Ishikawa (cell line): ENCODE measurements around the gene NCOA6.

Experiments
- CEBPB ChIP-seq: IDR thresholded peaks from 2 replicates; pipeline ENCODE4 v1.6.1; 2012
- CREB1 ChIP-seq: IDR thresholded peaks from 2 replicates; pipeline ENCODE4 v1.6.1; 2012; ENCODE audit warnings: low read depth
- EGR1 ChIP-seq: IDR thresholded peaks from 2 replicates; pipeline ENCODE4 v1.6.1; 2012
- FOXM1 ChIP-seq: IDR thresholded peaks from 2 replicates; pipeline ENCODE4 v1.6.1; 2012; ENCODE audit warnings: low read depth, borderline replicate concordance
- NFIC ChIP-seq: IDR thresholded peaks from 2 replicates; pipeline ENCODE4 v1.6.1; 2012
- RAD21 ChIP-seq: IDR thresholded peaks from 2 replicates; pipeline ENCODE4 v1.6.1; 2012; ENCODE audit warnings: low read depth
- TAF1 ChIP-seq: IDR thresholded peaks from 2 replicates; pipeline ENCODE4 v1.6.1; 2012; ENCODE audit warnings: low read depth, mild to moderate bottlenecking
- TCF12 ChIP-seq: IDR thresholded peaks from 2 replicates; pipeline ENCODE4 v1.6.1; 2012; ENCODE audit warnings: low read depth
- TEAD4 ChIP-seq: IDR thresholded peaks from 2 replicates; pipeline ENCODE4 v1.6.1; 2012
- YY1 ChIP-seq: IDR thresholded peaks from 2 replicates; pipeline ENCODE4 v1.6.1; 2012; ENCODE audit warnings: low read depth
- ZBTB7A ChIP-seq: IDR thresholded peaks from 2 replicates; pipeline ENCODE4 v1.6.1; 2012; ENCODE audit warnings: low read depth
- TF ChIP-seq, protein P1 (sequence below): IDR thresholded peaks from 2 replicates; pipeline ENCODE4 v1.6.1; 2012
- TF ChIP-seq, protein P2 (sequence below): IDR thresholded peaks from 2 replicates; pipeline ENCODE4 v1.6.1; 2012; ENCODE audit warnings: low read depth, mild to moderate bottlenecking

The NCOA6 gene

DNA sequence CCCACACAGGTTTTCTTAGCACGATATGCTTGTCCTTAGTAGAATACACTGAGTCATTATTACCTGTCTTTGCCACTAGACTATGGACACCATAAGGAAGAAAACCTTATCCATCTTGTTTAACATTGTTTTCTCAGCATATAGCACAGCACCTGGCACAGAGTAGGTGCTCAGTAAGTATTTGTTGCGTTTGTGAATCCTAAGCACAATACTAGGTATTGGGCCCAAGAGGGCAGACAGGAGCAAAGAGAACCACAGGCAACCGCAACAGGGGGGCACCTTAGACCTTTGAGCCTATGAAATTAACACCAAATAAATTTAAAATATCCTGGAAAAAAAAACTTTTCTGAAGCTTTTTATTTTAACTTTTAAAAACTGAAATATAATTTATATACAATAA, 3.7 kb upstream of the NCOA6 start:
- TF ChIP-seq, protein P1, sequence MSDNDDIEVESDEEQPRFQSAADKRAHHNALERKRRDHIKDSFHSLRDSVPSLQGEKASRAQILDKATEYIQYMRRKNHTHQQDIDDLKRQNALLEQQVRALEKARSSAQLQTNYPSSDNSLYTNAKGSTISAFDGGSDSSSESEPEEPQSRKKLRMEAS, result no peak
- TF ChIP-seq, protein P2, sequence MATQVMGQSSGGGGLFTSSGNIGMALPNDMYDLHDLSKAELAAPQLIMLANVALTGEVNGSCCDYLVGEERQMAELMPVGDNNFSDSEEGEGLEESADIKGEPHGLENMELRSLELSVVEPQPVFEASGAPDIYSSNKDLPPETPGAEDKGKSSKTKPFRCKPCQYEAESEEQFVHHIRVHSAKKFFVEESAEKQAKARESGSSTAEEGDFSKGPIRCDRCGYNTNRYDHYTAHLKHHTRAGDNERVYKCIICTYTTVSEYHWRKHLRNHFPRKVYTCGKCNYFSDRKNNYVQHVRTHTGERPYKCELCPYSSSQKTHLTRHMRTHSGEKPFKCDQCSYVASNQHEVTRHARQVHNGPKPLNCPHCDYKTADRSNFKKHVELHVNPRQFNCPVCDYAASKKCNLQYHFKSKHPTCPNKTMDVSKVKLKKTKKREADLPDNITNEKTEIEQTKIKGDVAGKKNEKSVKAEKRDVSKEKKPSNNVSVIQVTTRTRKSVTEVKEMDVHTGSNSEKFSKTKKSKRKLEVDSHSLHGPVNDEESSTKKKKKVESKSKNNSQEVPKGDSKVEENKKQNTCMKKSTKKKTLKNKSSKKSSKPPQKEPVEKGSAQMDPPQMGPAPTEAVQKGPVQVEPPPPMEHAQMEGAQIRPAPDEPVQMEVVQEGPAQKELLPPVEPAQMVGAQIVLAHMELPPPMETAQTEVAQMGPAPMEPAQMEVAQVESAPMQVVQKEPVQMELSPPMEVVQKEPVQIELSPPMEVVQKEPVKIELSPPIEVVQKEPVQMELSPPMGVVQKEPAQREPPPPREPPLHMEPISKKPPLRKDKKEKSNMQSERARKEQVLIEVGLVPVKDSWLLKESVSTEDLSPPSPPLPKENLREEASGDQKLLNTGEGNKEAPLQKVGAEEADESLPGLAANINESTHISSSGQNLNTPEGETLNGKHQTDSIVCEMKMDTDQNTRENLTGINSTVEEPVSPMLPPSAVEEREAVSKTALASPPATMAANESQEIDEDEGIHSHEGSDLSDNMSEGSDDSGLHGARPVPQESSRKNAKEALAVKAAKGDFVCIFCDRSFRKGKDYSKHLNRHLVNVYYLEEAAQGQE, result no peak

DNA sequence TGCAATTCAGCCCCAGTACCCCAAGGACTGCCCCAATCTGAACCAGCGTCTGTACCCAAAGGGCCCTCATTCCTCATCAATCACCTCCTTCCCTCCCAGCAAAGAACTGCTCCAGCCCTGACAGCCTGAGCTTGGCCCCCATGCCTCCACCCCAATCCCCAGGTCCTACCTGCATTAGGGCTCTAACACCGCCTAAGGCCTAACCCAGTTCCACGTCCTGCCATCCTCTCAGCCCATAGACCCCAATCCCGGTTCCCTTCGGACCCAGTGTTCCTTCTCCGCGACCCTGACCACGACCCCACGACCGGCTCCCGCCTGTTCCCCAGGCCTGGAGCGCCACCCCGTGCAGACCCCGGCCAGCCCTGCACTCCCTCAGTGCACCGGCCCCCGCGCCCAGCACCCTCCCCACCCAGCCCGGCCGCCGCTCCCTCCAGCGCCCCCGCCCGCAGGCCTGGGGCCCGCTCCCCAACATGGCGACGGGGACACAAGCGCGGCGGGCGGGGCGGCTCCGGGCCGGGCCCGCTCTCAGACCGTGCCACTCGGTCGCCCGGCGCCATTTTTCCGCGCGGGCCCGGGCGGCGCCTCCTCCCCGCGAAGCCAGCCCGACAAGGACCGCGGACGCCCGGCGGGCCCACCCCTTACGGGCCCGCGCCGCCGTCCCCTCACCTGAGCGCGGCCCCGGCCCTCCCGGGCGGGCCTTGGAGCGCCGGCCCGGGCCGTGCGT, 483 bp downstream of the NCOA6 start:
- TF ChIP-seq TCF12, result no peak
- TF ChIP-seq CREB1, result no peak
- TF ChIP-seq ZBTB7A, result peak; percentile 56; the same call in 1 of the 2 replicates
- TF ChIP-seq CEBPB, result no peak
- TF ChIP-seq YY1, result peak; percentile 86
- TF ChIP-seq NFIC, result no peak
- TF ChIP-seq, protein P1, result peak; percentile 18; the same call in 1 of the 2 replicates
- TF ChIP-seq EGR1, result no peak

DNA sequence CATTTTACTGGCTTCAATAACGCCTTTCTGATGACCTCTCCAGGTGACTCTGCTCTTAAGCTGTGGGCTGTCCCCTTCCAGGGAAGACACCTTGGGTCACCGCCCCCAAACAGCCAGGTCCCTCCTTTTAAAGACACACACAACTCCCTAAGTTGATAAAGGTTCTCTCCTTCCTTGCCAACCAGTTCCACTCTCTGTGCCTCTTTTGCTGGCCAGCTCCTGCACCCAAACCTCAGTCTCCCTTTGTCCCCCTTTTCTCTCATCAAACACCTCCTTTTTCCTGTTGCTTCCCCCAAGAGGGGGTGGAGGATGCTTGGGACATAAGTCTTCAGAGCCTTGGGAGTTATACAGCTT, 1.0 kb downstream of the NCOA6 start:
- TF ChIP-seq FOXM1 (no peak), ZBTB7A (no peak), TAF1 (no peak)
- TF ChIP-seq, protein P1, result peak; percentile 5; the same call in 1 of the 2 replicates
- TF ChIP-seq, protein P2, result peak; percentile 52; the same call in 1 of the 2 replicates

DNA sequence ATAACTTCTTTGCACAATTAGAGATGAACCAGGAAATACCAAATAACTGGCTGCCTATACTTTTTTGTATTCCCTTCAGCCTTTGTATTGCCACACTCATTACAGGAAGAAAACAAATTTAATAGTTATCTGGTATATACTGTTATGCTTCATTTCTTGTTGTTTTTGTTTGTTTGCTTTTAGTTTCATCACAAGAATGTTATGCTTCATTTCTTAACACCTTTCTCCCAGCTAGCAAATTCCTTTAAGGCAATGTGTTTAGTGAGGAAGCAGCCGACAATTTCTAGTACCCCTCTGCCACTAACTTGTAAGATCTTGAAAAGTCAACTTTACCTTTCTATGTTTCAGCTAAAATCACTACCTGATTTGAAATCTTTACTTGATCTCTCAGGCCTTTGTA, 1.4 kb downstream of the NCOA6 start:
- TF ChIP-seq, protein P1, result no peak
- TF ChIP-seq CEBPB, result no peak
- no peak for TF ChIP-seq CREB1
- TF ChIP-seq RAD21, result no peak

DNA sequence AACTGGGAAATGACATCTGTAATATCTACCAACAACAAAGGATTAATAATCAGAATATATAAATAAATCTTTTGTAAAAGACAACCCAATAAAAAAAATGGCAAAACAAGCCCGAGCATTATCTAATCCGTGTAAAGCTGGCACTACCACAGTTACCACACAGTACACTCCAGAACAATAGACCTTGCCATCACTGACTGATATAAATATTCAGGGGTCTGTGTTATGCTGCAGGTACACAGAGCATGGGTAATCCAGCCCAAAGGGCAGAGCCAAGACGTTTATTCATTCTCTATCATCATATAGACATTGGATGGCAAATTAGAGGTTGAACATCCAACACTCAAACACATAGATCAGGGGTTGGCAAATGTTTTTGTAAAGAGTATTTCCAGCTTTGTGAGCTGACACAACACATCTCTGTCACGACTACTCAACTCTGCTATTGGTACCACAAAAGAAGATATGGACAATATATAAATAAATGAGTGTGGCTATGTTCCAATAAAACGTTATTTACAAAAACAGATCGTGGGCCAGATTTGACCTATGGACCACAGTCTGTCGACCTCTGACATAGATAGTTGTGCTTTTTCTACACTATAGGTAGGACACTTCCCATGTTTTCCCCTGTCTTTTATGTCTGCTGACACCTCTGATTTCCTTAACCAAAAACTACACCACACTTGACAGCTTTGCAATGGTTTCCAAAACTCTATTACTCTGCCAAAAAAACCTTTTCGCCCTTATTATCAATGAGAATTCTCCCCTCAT, 4.5 kb downstream of the NCOA6 start:
- TF ChIP-seq TCF12 (no peak), RAD21 (no peak), YY1 (no peak), TEAD4 (no peak), EGR1 (no peak), NFIC (no peak), ZBTB7A (no peak), CREB1 (no peak), FOXM1 (no peak), TAF1 (no peak), CEBPB (no peak)
- TF ChIP-seq, protein P1, result no peak
- TF ChIP-seq, protein P2, result no peak
